NCI-H1048 (cell line): ENCODE measurements around the gene RTN4RL2.

Source experiments
- DNase-seq: peaks from one replicate; lab custom pipeline; 2025; lab: John Stamatoyannopoulos, UW

RTN4RL2 gene

GRCh38 chr11:57481315-57481714 lies 21.0 kb downstream of the RTN4RL2 start:
- DNase-seq = no peak

GRCh38 chr11:57481915-57482781 lies 21.8 kb downstream of the RTN4RL2 start:
- DNase-seq = no peak

GRCh38 chr11:57482782-57483561 lies 22.6 kb downstream of the RTN4RL2 start:
- DNase-seq = no peak

- no peak for DNase-seq
Observed at GRCh38 chr11:57483562-57483918, 23.2 kb downstream of the RTN4RL2 start.

- no peak for DNase-seq
Observed at GRCh38 chr11:57484141-57484710, 23.9 kb downstream of the RTN4RL2 start.

- no peak for DNase-seq
Observed at GRCh38 chr11:57485217-57485990, 25.1 kb downstream of the RTN4RL2 start.

- no peak for DNase-seq
Observed at GRCh38 chr11:57487021-57487778, 26.9 kb downstream of the RTN4RL2 start.

GRCh38 chr11:57487920-57488659 lies 27.8 kb downstream of the RTN4RL2 start:
- DNase-seq = no peak

GRCh38 chr11:57490456-57491248 lies 30.3 kb downstream of the RTN4RL2 start:
- DNase-seq = no peak

- no peak for DNase-seq
Observed at GRCh38 chr11:57491371-57492061, 31.2 kb downstream of the RTN4RL2 start.

GRCh38 chr11:57493507-57494503 lies 33.5 kb downstream of the RTN4RL2 start:
- DNase-seq = peak; percentile 54

GRCh38 chr11:57496109-57496820 lies 35.9 kb downstream of the RTN4RL2 start:
- DNase-seq = no peak

GRCh38 chr11:57497303-57498247 lies 37.2 kb downstream of the RTN4RL2 start:
- DNase-seq = no peak

- no peak for DNase-seq
Observed at GRCh38 chr11:57498540-57498939, 38.2 kb downstream of the RTN4RL2 start.

GRCh38 chr11:57499413-57499982 lies 39.2 kb downstream of the RTN4RL2 start:
- DNase-seq = peak; percentile 63

- DNase-seq = no peak
Observed at GRCh38 chr11:57499983-57500461, 39.7 kb downstream of the RTN4RL2 start.
